OCI-LY3 (cell line): ENCODE data around the gene SWAP70.

Experiments
- H2AFZ ChIP-seq: fragments of 200-600, 300-600 bp; shearing (Covaris generic); 2 replicates; pipeline ENCODE4 v1.6.0; 2014; ENCODE audit warnings: antibody characterized with exemption, low read depth, low read length
- H3K27ac ChIP-seq: fragments of 200-600, 300-600 bp; sonication (generic); 2 replicates; pipeline ENCODE4 v1.5.1; 2014; ENCODE audit warnings: mild to moderate bottlenecking, low read length, moderate library complexity, mixed read lengths
- H3K27me3 ChIP-seq: fragments of 200-600, 300-600 bp; sonication (generic); 2 replicates; pipeline ENCODE4 v1.6.1; 2014; ENCODE audit warnings: low read depth, low read length, mixed read lengths
- H3K36me3 ChIP-seq: fragments of 200-600, 300-600 bp; sonication (generic); replicated peaks from 2 replicates; pipeline ENCODE3; 2014; ENCODE audit warnings: low read depth, low read length, mixed read lengths
- H3K4me1 ChIP-seq: fragments of 300-600, 200-600 bp; sonication (generic); 2 replicates; pipeline ENCODE4 v1.6.1; 2014; ENCODE audit warnings: low read length, mixed read lengths
- H3K4me2 ChIP-seq: fragments of 200-600, 300-600 bp; sonication (generic); 2 replicates; pipeline ENCODE4 v1.6.1; 2014; ENCODE audit warnings: low read length, mixed read lengths
- H3K4me3 ChIP-seq: fragments of 300-600, 200-600 bp; sonication (generic); 2 replicates; pipeline ENCODE4 v1.5.1; 2014; ENCODE audit warnings: antibody characterized with exemption, mild to moderate bottlenecking, low read length, moderate library complexity
- H3K79me2 ChIP-seq: fragments of 300-600, 200-600 bp; shearing (Covaris generic); 2 replicates; pipeline ENCODE4 v1.6.1; 2014; ENCODE audit warnings: mild to moderate bottlenecking, low read length, mixed read lengths
- H3K9ac ChIP-seq: fragments of 300-600, 200-600 bp; shearing (Covaris generic); 2 replicates; pipeline ENCODE4 v1.6.0; 2014; ENCODE audit warnings: mild to moderate bottlenecking, low read length, moderate library complexity
- H3K9me3 ChIP-seq: fragments of 200-600, 300-600 bp; shearing (Covaris generic); 2 replicates; pipeline ENCODE4 v1.6.1; 2014; ENCODE audit warnings: low read length, mixed read lengths; ENCODE audit not compliant: insufficient read depth
- H4K20me1 ChIP-seq: fragments of 200-600, 300-600 bp; sonication (generic); 2 replicates; pipeline ENCODE4 v1.6.1; 2016; ENCODE audit warnings: low read length, mixed read lengths; ENCODE audit not compliant: insufficient read depth
- CTCF ChIP-seq: fragments of 200-600, 300-600 bp; sonication (generic); IDR thresholded peaks from 2 replicates; pipeline ENCODE4 v1.5.1; 2014; ENCODE audit warnings: antibody characterized with exemption, low read length, low read depth
- EZH2phosphoT487 ChIP-seq: fragments of 200-600 bp; shearing (Covaris generic); IDR thresholded peaks from 2 replicates; pipeline ENCODE4 v1.6.1; 2018; ENCODE audit warnings: antibody characterized with exemption, mixed run types, low read depth

SWAP70 gene

GRCh38 chr11:9680028-9680427 is 16.2 kb downstream of the SWAP70 start:
- Histone ChIP-seq H3K79me2 (peaks cover 100% of the 10 kb centered on the region), H3K4me1 (peaks cover 82% of the 10 kb centered on the region), H3K9ac (no peak overlapping the region), H4K20me1 (peaks cover 93% of the 10 kb centered on the region), H3K27me3 (no peaks in the 10 kb centered on the region), H3K36me3 (peaks cover 14% of the 10 kb centered on the region), H3K4me2 (no peak overlapping the region), H2AFZ (no peak overlapping the region), H3K4me3 (no peak overlapping the region), H3K9me3 (no peaks in the 10 kb centered on the region), H3K27ac (no peak overlapping the region)
- TF ChIP-seq CTCF, result no peak
- TF ChIP-seq EZH2phosphoT487, result no peak

- TF ChIP-seq EZH2phosphoT487 (no peak), CTCF (no peak)
- peaks cover 77% of the 10 kb centered on the region for H3K4me1 ChIP-seq
- H3K9ac ChIP-seq, result peak overlapping the region; percentile 27; the same call in 1 of the 2 replicates
- peak overlapping the region; percentile 46 for H3K4me2 ChIP-seq
- H3K36me3 ChIP-seq, result peaks cover 19% of the 10 kb centered on the region
- H4K20me1 ChIP-seq, result peaks cover 90% of the 10 kb centered on the region
- peak overlapping the region; percentile 17 for H3K4me3 ChIP-seq
- no peaks in the 10 kb centered on the region for H3K27me3 ChIP-seq
- no peaks in the 10 kb centered on the region for H3K9me3 ChIP-seq
- H3K79me2 ChIP-seq, result peaks cover 100% of the 10 kb centered on the region
- no peak overlapping the region for H2AFZ ChIP-seq
- H3K27ac ChIP-seq, result peak overlapping the region; percentile 52
These were observed 17.9 kb downstream of the SWAP70 start for GRCh38 chr11:9681583-9682372.

- H3K4me3 ChIP-seq, result peak overlapping the region; percentile 64
- H3K79me2 ChIP-seq, result peaks cover 100% of the 10 kb centered on the region
- H3K27me3 ChIP-seq, result no peaks in the 10 kb centered on the region
- peak overlapping the region; percentile 88 for H3K4me2 ChIP-seq
- peaks cover 83% of the 10 kb centered on the region for H3K4me1 ChIP-seq
- peak overlapping the region; percentile 86 for H3K27ac ChIP-seq
- H4K20me1 ChIP-seq, result peaks cover 81% of the 10 kb centered on the region
- H3K9me3 ChIP-seq, result no peaks in the 10 kb centered on the region
- H3K36me3 ChIP-seq, result peaks cover 8% of the 10 kb centered on the region
- H3K9ac ChIP-seq, result peak overlapping the region; percentile 46
- no peak for TF ChIP-seq CTCF
- TF ChIP-seq EZH2phosphoT487, result no peak
- H2AFZ ChIP-seq, result no peak overlapping the region
These were observed 24.0 kb downstream of the SWAP70 start for GRCh38 chr11:9687711-9688477.
